Hypothalamus (tissue), 51 donors: ENCODE data around the gene CHRNA3.

Experiments used
- DNase-seq, 51 donors: peaks; one replicate each; lab custom pipeline; 2025; lab: John Stamatoyannopoulos, UW

CHRNA3 gene

GRCh38 chr15:78637776-78638435, 17.1 kb upstream of the CHRNA3 start:
- DNase-seq = no peak

- no peak for DNase-seq
These were observed 15.6 kb upstream of the CHRNA3 start for GRCh38 chr15:78636378-78636859.

- DNase-seq = no peak
These were observed 14.6 kb upstream of the CHRNA3 start for GRCh38 chr15:78635346-78635745.

- no peak for DNase-seq
These were observed 13.7 kb upstream of the CHRNA3 start for GRCh38 chr15:78634210-78635145.

GRCh38 chr15:78633348-78633747, 12.6 kb upstream of the CHRNA3 start:
- DNase-seq = no peak

- DNase-seq = no peak
These were observed 10.3 kb upstream of the CHRNA3 start for GRCh38 chr15:78630886-78631633.

- DNase-seq = no peak
These were observed 8.9 kb upstream of the CHRNA3 start for GRCh38 chr15:78629716-78630065.

- no peak for DNase-seq
These were observed 8.4 kb upstream of the CHRNA3 start for GRCh38 chr15:78629031-78629715.

- no peak for DNase-seq
These were observed 7.4 kb upstream of the CHRNA3 start for GRCh38 chr15:78628227-78628626.

- no peak for DNase-seq
These were observed 6.6 kb upstream of the CHRNA3 start for GRCh38 chr15:78627348-78627747.

- DNase-seq = no peak
These were observed 5.7 kb upstream of the CHRNA3 start for GRCh38 chr15:78626381-78626995.

GRCh38 chr15:78625606-78626280, 4.9 kb upstream of the CHRNA3 start:
- no peak for DNase-seq

GRCh38 chr15:78624651-78625590, 4.1 kb upstream of the CHRNA3 start:
- no peak for DNase-seq

GRCh38 chr15:78623786-78624497, 3.1 kb upstream of the CHRNA3 start:
- no peak for DNase-seq

- DNase-seq = no peak
These were observed 1.1 kb upstream of the CHRNA3 start for GRCh38 chr15:78621810-78622402.

GRCh38 chr15:78620021-78620526, 722 bp downstream of the CHRNA3 start:
- peak in 1 of 51 donors; percentile 3 for DNase-seq
